ENCODE measurements around the gene AGPAT4. TPM values are rescaled to one million over a fixed set of nuclear protein-coding genes. Genes with fewer than 3 reads are reported as not detected.
A peak's percentile ranks its signal among the peaks of the same experiment; 100 is the strongest.

AGPAT4 gene
- polyA plus RNA-seq, 2 of the 4 experiments (the other 2 are of a cell fraction), result 2.1 to 3.7 TPM

GRCh38 chr6:161091151-161091550, 182.7 kb downstream of the AGPAT4 start:
- TF ChIP-seq MAZ (IDR thresholded peaks at IDR 0.05; ENCODE audit: borderline replicate concordance, low read depth, low read length), result no peak
- no peak for TF ChIP-seq EP300 (IDR thresholded peaks at IDR 0.05)
- no peak for TF ChIP-seq RAD21 (conservative IDR thresholded peaks at IDR 0.05 in 1 of 2, IDR thresholded peaks at IDR 0.05 in 1 of 2)
- TF ChIP-seq MYC (IDR thresholded peaks at IDR 0.05; ENCODE audit: borderline replicate concordance, low read length), result no peak
- no peak for TF ChIP-seq TFCP2L1 (CRISPR knock-in tag; IDR thresholded peaks at IDR 0.05)
- TF ChIP-seq GATA3 (IDR thresholded peaks at IDR 0.05; ENCODE audit: borderline replicate concordance), result no peak
- TF ChIP-seq HOXB5 (CRISPR knock-in tag; IDR thresholded peaks at IDR 0.05), result no peak
- TF ChIP-seq NPAS2 (CRISPR knock-in tag; IDR thresholded peaks at IDR 0.05; ENCODE audit: borderline replicate concordance), result no peak
- no peak for TF ChIP-seq RFX5 (IDR thresholded peaks at IDR 0.05)
- TF ChIP-seq CBX2 (IDR thresholded peaks at IDR 0.05; ENCODE audit: borderline replicate concordance, low read depth), result no peak
- no peak for TF ChIP-seq CBX8 (IDR thresholded peaks at IDR 0.05)
- no peak overlapping the region for H3K4me2 ChIP-seq
- no peak overlapping the region for H3K4me3 ChIP-seq
- CTCF ChIA-PET, result no interaction called here
- 0 out of 3 replicates have a peak, but pooled peaks cover 3% of the 10 kb centered on the region for H3K4me1 ChIP-seq
- DNase-seq (ENCODE audit: low read depth in 1 of 2, low spot score in 1 of 2) (no peak), ATAC-seq (no peak), FAIRE-seq (no peak)
- WGBS (ENCODE audit: missing lambda C conversion rate), result 87% methylated on average over 4 of the region's 4 CpGs
- H3K27ac ChIP-seq, result no peak overlapping the region
- H3K9me3 ChIP-seq, result no peaks in the 10 kb centered on the region
- POLR2A ChIA-PET, result no interaction called here

- TF ChIP-seq REST (IDR thresholded peaks at IDR 0.05), result peak; percentile 62; the same call in 1 of the 2 replicates
- no peak for TF ChIP-seq ZC3H11A (IDR thresholded peaks at IDR 0.05)
- no peak for TF ChIP-seq TFCP2L1 (CRISPR knock-in tag; IDR thresholded peaks at IDR 0.05)
- no peak for TF ChIP-seq CHD4 (IDR thresholded peaks at IDR 0.05; ENCODE audit: borderline replicate concordance)
- no peak for TF ChIP-seq EHMT2 (IDR thresholded peaks at IDR 0.05; ENCODE audit: low read depth)
- CTCF ChIA-PET, result interaction anchor here (0.7 to 2.3 kb wide), 2 partner anchors 282 to 284 kb away, joined by 3 to 6 read pairs; no protein-coding TSS in a partner anchor
- Histone ChIP-seq H3K4me2 (no peak overlapping the region), H3K4me1 (no peaks in the 10 kb centered on the region), H3K4me3 (no peak overlapping the region), H3K9me3 (no peaks in the 10 kb centered on the region), H3K27ac (no peak overlapping the region)
- ATAC-seq, result no peak
- WGBS (ENCODE audit: missing lambda C conversion rate), result 100% methylated on average over 2 of the region's 2 CpGs
- DNase-seq (ENCODE audit: low read depth in 1 of 2, low spot score in 1 of 2), result no peak
- POLR2A ChIA-PET, result no interaction called here
- no peak for FAIRE-seq
Observed at GRCh38 chr6:161088676-161089328, 185.1 kb downstream of the AGPAT4 start.

GRCh38 chr6:161085246-161085645, 188.6 kb downstream of the AGPAT4 start:
- no peaks in the 10 kb centered on the region for H3K4me1 ChIP-seq
- H3K9me3 ChIP-seq, result no peaks in the 10 kb centered on the region
- DNase-seq (ENCODE audit: low read depth in 1 of 2, low spot score in 1 of 2), result no peak
- no peak for FAIRE-seq
- TF ChIP-seq KDM1A (IDR thresholded peaks at IDR 0.05; ENCODE audit: low read depth) (no peak), NFE2L2 (conservative IDR thresholded peaks at IDR 0.05; ENCODE audit: low read length) (no peak), JUN (IDR thresholded peaks at IDR 0.05) (no peak), CHD4 (IDR thresholded peaks at IDR 0.05; ENCODE audit: borderline replicate concordance) (no peak), CTCF (IDR thresholded peaks at IDR 0.05) (no peak), HES2 (IDR thresholded peaks at IDR 0.05) (no peak), RCOR1 (IDR thresholded peaks at IDR 0.05; ENCODE audit: low read depth, low read length) (no peak)
- POLR2A ChIA-PET, result no interaction called here
- no peak for ATAC-seq
- WGBS (ENCODE audit: missing lambda C conversion rate), result 95% methylated on average over 5 of the region's 5 CpGs
- no peak overlapping the region for H3K4me2 ChIP-seq
- CTCF ChIA-PET, result no interaction called here
- no peak overlapping the region for H3K27ac ChIP-seq
- no peak overlapping the region for H3K4me3 ChIP-seq

Measured in A549 (cell line).